Neural progenitor cell (in vitro differentiated cells): ENCODE results near the gene DOCK6. TPM values are rescaled to one million over a fixed set of nuclear protein-coding genes. Genes with fewer than 3 reads are reported as not detected.
"Not testable (repeated sequence)": the region's sequence is repeated elsewhere in the genome, so short reads cannot be mapped to it uniquely, and the experiment has no call there.

ENCODE experiments used
- DNase-seq: peaks from one replicate; pipeline ENCODE4 v3.0.0-alpha.2; 2016; ENCODE audit warnings: low spot score
- H2AFZ ChIP-seq: fragments of 200-600 bp; sonication (generic); replicated peaks from 2 replicates; pipeline ENCODE4 v1.6.1; 2016; ENCODE audit warnings: antibody characterized with exemption
- H3F3A ChIP-seq: fragments of 200-600 bp; sonication (generic); 2 replicates; pipeline ENCODE4 v1.6.1; 2016; ENCODE audit warnings: antibody characterized with exemption, low read depth
- H3K27ac ChIP-seq: fragments of 200-600 bp; sonication (generic); 2 replicates; pipeline ENCODE4 v1.5.1; 2016; ENCODE audit warnings: mild to moderate bottlenecking
- H3K27me3 ChIP-seq: fragments of 200-600 bp; sonication (generic); 2 replicates; pipeline ENCODE4 v1.6.1; 2016; ENCODE audit warnings: mild to moderate bottlenecking, moderate library complexity
- H3K36me3 ChIP-seq: fragments of 200-600 bp; sonication (generic); 2 replicates; pipeline ENCODE4 v1.5.1; 2016
- H3K4me1 ChIP-seq: fragments of 200-600 bp; sonication (generic); 2 replicates; pipeline ENCODE4 v1.6.1; 2016; ENCODE audit warnings: mixed run types
- H3K4me2 ChIP-seq: fragments of 200-600 bp; sonication (generic); 2 replicates; pipeline ENCODE4 v1.6.1; 2016
- H3K4me3 ChIP-seq: fragments of 200-600 bp; sonication (generic); 2 replicates; pipeline ENCODE4 v1.5.1; 2016
- H3K79me2 ChIP-seq: fragments of 200-600 bp; sonication (generic); 2 replicates; pipeline ENCODE4 v1.6.1; 2016; ENCODE audit warnings: low read depth
- H3K9ac ChIP-seq: fragments of 200-600 bp; sonication (generic); 2 replicates; pipeline ENCODE4 v1.6.1; 2016
- H3K9me3 ChIP-seq: fragments of 200-600 bp; sonication (generic); 2 replicates; pipeline ENCODE4 v1.5.1; 2016; ENCODE audit warnings: low read depth
- H4K20me1 ChIP-seq: fragments of 200-600 bp; sonication (generic); 2 replicates; pipeline ENCODE4 v1.6.1; 2016; ENCODE audit warnings: low read depth
- H3K27ac Mint-ChIP-seq: 3 replicates; pipeline ENCODE4 v1.8.0; 2021; ENCODE audit warnings: mixed read lengths
- H3K27me3 Mint-ChIP-seq: 2 replicates; pipeline ENCODE4 v1.8.0; 2022; ENCODE audit warnings: low read depth, mild to moderate bottlenecking, inconsistent platforms, moderate library complexity, mixed read lengths; ENCODE audit not compliant: insufficient read depth
- H3K36me3 Mint-ChIP-seq: 3 replicates; pipeline ENCODE4 v1.8.0; 2021; ENCODE audit warnings: mixed read lengths
- H3K4me1 Mint-ChIP-seq: 3 replicates; pipeline ENCODE4 v1.8.0; 2021; ENCODE audit warnings: mixed read lengths
- H3K4me3 Mint-ChIP-seq: 3 replicates; pipeline ENCODE4 v1.8.0; 2021; ENCODE audit warnings: mild to moderate bottlenecking, moderate library complexity, mixed read lengths
- H3K9me3 Mint-ChIP-seq: 3 replicates; pipeline ENCODE4 v1.8.0; 2020; ENCODE audit warnings: mixed read lengths
- CTCF ChIP-seq: fragments of 200-600 bp; sonication (generic); IDR thresholded peaks from 2 replicates; pipeline ENCODE4 v1.5.1; 2017; ENCODE audit warnings: antibody characterized with exemption, mild to moderate bottlenecking
- EZH2 ChIP-seq: fragments of 200-600 bp; sonication (generic); IDR thresholded peaks from 2 replicates; pipeline ENCODE4 v1.6.1; 2017; ENCODE audit warnings: antibody characterized with exemption, mild to moderate bottlenecking, moderate library complexity
- EZH2phosphoT487 ChIP-seq: fragments of 200-600 bp; sonication (generic); IDR thresholded peaks from 2 replicates; pipeline ENCODE4 v1.6.1; 2017; ENCODE audit warnings: antibody characterized with exemption
- total RNA-seq: library from RNA; depleted of rRNA; stranded (reverse); fragments of >200 nt; gene quantifications from 2 replicates; pipeline ENCODE4 v1.2.3, GENCODE V29; 2015; ENCODE audit warnings: low replicate concordance

DOCK6 gene
- total RNA-seq, 1 donor from 2014 or later = 10.0 TPM

GRCh38 chr19:11180346-11180745, 82.0 kb downstream of the DOCK6 start:
- Histone ChIP-seq H3K4me2 (no peak overlapping the region), H3K36me3 (no peaks in the 10 kb centered on the region), H4K20me1 (no peaks in the 10 kb centered on the region), H3K27me3 (no peaks in the 10 kb centered on the region), H3K4me1 (no peaks in the 10 kb centered on the region), H3K27ac (no peak overlapping the region), H3F3A (no peaks in the 10 kb centered on the region), H2AFZ (no peak overlapping the region), H3K4me3 (no peak overlapping the region), H3K9ac (no peak overlapping the region), H3K9me3 (no peaks in the 10 kb centered on the region), H3K79me2 (no peaks in the 10 kb centered on the region)
- TF ChIP-seq CTCF = no peak
- no peak for TF ChIP-seq EZH2
- TF ChIP-seq EZH2phosphoT487 = no peak
- Mint-ChIP-seq H3K27me3 (peaks cover 4% of the 10 kb centered on the region), H3K4me3 (no peak overlapping the region), H3K4me1 (no peaks in the 10 kb centered on the region), H3K9me3 (no peaks in the 10 kb centered on the region), H3K36me3 (peaks cover 9% of the 10 kb centered on the region), H3K27ac (peak overlapping the region; percentile 53)
- no peak for DNase-seq

- Histone ChIP-seq H3F3A (no peaks in the 10 kb centered on the region), H3K4me1 (no peaks in the 10 kb centered on the region), H3K4me2 (no peak overlapping the region), H3K27me3 (no peaks in the 10 kb centered on the region), H4K20me1 (no peaks in the 10 kb centered on the region), H2AFZ (no peak overlapping the region), H3K4me3 (no peak overlapping the region), H3K27ac (no peak overlapping the region), H3K36me3 (no peaks in the 10 kb centered on the region), H3K9ac (no peak overlapping the region), H3K9me3 (no peaks in the 10 kb centered on the region), H3K79me2 (no peaks in the 10 kb centered on the region)
- Mint-ChIP-seq H3K27me3 (peaks cover 4% of the 10 kb centered on the region), H3K4me1 (no peaks in the 10 kb centered on the region), H3K4me3 (no peak overlapping the region), H3K9me3 (no peaks in the 10 kb centered on the region), H3K36me3 (peaks cover 9% of the 10 kb centered on the region), H3K27ac (no peak overlapping the region)
- TF ChIP-seq CTCF = no peak
- no peak for TF ChIP-seq EZH2
- no peak for TF ChIP-seq EZH2phosphoT487
- no peak for DNase-seq
These were observed 82.5 kb downstream of the DOCK6 start for GRCh38 chr19:11179716-11180297.

- not testable (repeated sequence) for H3K36me3 ChIP-seq, H3K4me1 ChIP-seq, H3K9me3 Mint-ChIP-seq, H3K4me2 ChIP-seq, H3K27me3 Mint-ChIP-seq, H3K4me3 ChIP-seq, H3F3A ChIP-seq, H3K27ac ChIP-seq, H3K9ac ChIP-seq, H3K36me3 Mint-ChIP-seq, H2AFZ ChIP-seq, H3K4me3 Mint-ChIP-seq, DNase-seq, H3K27ac Mint-ChIP-seq, H3K79me2 ChIP-seq, H3K4me1 Mint-ChIP-seq, H3K27me3 ChIP-seq, H3K9me3 ChIP-seq, H4K20me1 ChIP-seq
These were observed 83.2 kb downstream of the DOCK6 start for GRCh38 chr19:11179145-11179465.

GRCh38 chr19:11177592-11177991, 84.7 kb downstream of the DOCK6 start:
- Histone ChIP-seq H3K4me1 (no peaks in the 10 kb centered on the region), H3F3A (no peaks in the 10 kb centered on the region), H4K20me1 (no peaks in the 10 kb centered on the region), H3K9me3 (no peaks in the 10 kb centered on the region), H3K4me3 (no peak overlapping the region), H3K27me3 (no peaks in the 10 kb centered on the region), H2AFZ (no peak overlapping the region), H3K4me2 (no peak overlapping the region), H3K36me3 (no peaks in the 10 kb centered on the region), H3K27ac (no peak overlapping the region), H3K9ac (no peak overlapping the region), H3K79me2 (no peaks in the 10 kb centered on the region)
- no peaks in the 10 kb centered on the region for H3K9me3 Mint-ChIP-seq
- H3K27me3 Mint-ChIP-seq = peaks cover 4% of the 10 kb centered on the region
- H3K4me1 Mint-ChIP-seq = no peaks in the 10 kb centered on the region
- H3K36me3 Mint-ChIP-seq = peaks cover 2% of the 10 kb centered on the region
- no peak overlapping the region for H3K4me3 Mint-ChIP-seq
- no peak overlapping the region for H3K27ac Mint-ChIP-seq
- TF ChIP-seq CTCF = no peak
- no peak for TF ChIP-seq EZH2
- no peak for TF ChIP-seq EZH2phosphoT487
- DNase-seq = no peak
